T-cell (primary cell): Measurements from ENCODE around the gene ANAPC1. TPM values are rescaled to one million over a fixed set of nuclear protein-coding genes. Genes with fewer than 3 reads are reported as not detected.
"Not testable (repeated sequence)": the region's sequence is repeated elsewhere in the genome, so short reads cannot be mapped to it uniquely, and the experiment has no call there.

Experiments
- ATAC-seq, 4 experiments: fragments of 200-7000 bp in 3 of 4; fragments of 150-1000 bp in 1 of 4; cut with Tn5 transposase; replicated peaks in 1 of 4; 1 replicate in 3 of 4; 2 replicates in 1 of 4; pipeline ENCODE4 v1.10.0; 2021; ENCODE audit warnings: moderate library complexity in 3 of 4, mild to moderate bottlenecking in 2 of 4, moderate number of reproducible peaks in 1 of 4
- CTCF ChIA-PET, 2 donors: fragments of 300-600 bp; sonication (Branson Sonifier 250); formaldehyde crosslinking; loops; one replicate each; lab custom pipeline; 2022; ENCODE audit warnings: antibody characterized with exemption in 2 of 2; lab: Charles Lee
- POLR2A ChIA-PET, 2 donors: fragments of 300-600 bp; sonication (Branson Sonifier 250); formaldehyde crosslinking; loops; one replicate each; lab custom pipeline; 2022; ENCODE audit warnings: antibody characterized with exemption in 2 of 2; lab: Charles Lee
- DNase-seq, 35 experiments: peaks; one replicate each; pipeline versions ENCODE4 v3.0.0 to v3.0.0-alpha.2; 2013 to 2023
- H3K27ac ChIP-seq: one replicate; pipeline ENCODE4 v1.5.1; 2013; ENCODE audit warnings: low read length
- H3K27me3 ChIP-seq, 2 experiments: replicated peaks in 1 of 2; 1 replicate in 1 of 2; 2 replicates in 1 of 2; pipeline versions ENCODE4 v1.6.1 to v1.7.0; 2013; ENCODE audit warnings: low read length in 1 of 2, mixed read lengths in 1 of 2; ENCODE audit not compliant: control insufficient read depth in 2 of 2, insufficient read depth in 2 of 2; ENCODE audit errors: extremely low read depth in 1 of 2
- H3K36me3 ChIP-seq, 2 donors: 1 replicate in 1 of 2; 2 replicates in 1 of 2; pipeline versions ENCODE4 v1.6.1 to v1.7.0; 2013; ENCODE audit warnings: low read length in 1 of 2; ENCODE audit not compliant: control insufficient read depth in 2 of 2, insufficient read depth in 1 of 2; ENCODE audit errors: extremely low read depth in 1 of 2
- H3K4me1 ChIP-seq, 2 experiments: 1 replicate in 1 of 2; 2 replicates in 1 of 2; pipeline versions ENCODE4 v1.6.1 to v1.7.0; 2013; ENCODE audit warnings: low read length in 2 of 2, mixed read lengths in 1 of 2; ENCODE audit not compliant: insufficient read depth in 2 of 2, control insufficient read depth in 1 of 2; ENCODE audit errors: extremely low read depth in 1 of 2
- H3K4me3 ChIP-seq, 2 donors: 1 replicate in 1 of 2; 2 replicates in 1 of 2; pipeline versions ENCODE4 v1.5.1 to v1.7.0; 2013; ENCODE audit warnings: mild to moderate bottlenecking in 2 of 2, low read length in 1 of 2, moderate library complexity in 1 of 2; ENCODE audit not compliant: control insufficient read depth in 1 of 2; ENCODE audit errors: extremely low read depth in 1 of 2
- H3K9me3 ChIP-seq: 2 replicates; pipeline ENCODE4 v1.7.0; 2013
- H3K27ac Mint-ChIP-seq, 2 donors: one replicate each; pipeline ENCODE4 v1.8.0; 2020 to 2021; ENCODE audit warnings: mild to moderate bottlenecking in 2 of 2, mixed read lengths in 2 of 2
- H3K27me3 Mint-ChIP-seq, 2 donors: one replicate each; pipeline ENCODE4 v1.8.0; 2021 to 2022; ENCODE audit warnings: mixed read lengths in 2 of 2
- H3K36me3 Mint-ChIP-seq: one replicate; pipeline ENCODE4 v1.8.0; 2021; ENCODE audit warnings: mixed read lengths
- H3K4me1 Mint-ChIP-seq, 3 donors: one replicate each; pipeline ENCODE4 v1.8.0; 2020 to 2022; ENCODE audit warnings: mixed read lengths in 3 of 3, mild to moderate bottlenecking in 1 of 3
- H3K4me3 Mint-ChIP-seq, 3 donors: one replicate each; pipeline ENCODE4 v1.8.0; 2020 to 2022; ENCODE audit warnings: mild to moderate bottlenecking in 3 of 3, mixed read lengths in 3 of 3, moderate library complexity in 3 of 3
- H3K9me3 Mint-ChIP-seq, 3 donors: one replicate each; pipeline ENCODE4 v1.8.0; 2020 to 2022; ENCODE audit warnings: mixed read lengths in 3 of 3
- WGBS: methylation state at CpG from one replicate; pipeline ENCODE4 v1.1.5; 2013; ENCODE audit warnings: missing lambda C conversion rate; ENCODE audit not compliant: insufficient coverage; 5-methylcytosine and 5-hydroxymethylcytosine counted together
- total RNA-seq, 35 experiments: library from RNA in 6 of 35; stranded (reverse) in 6 of 35; fragments of 120-200 nt in 1 of 35; gene quantifications; one replicate each; pipeline versions ENCODE4 v1.2.1 to v1.2.4 and lab custom pipeline; 2013 to 2026

The ANAPC1 gene
- total RNA-seq, 5 donors from 2014 or later (not counting 1 experiment from before 2014, with no cell fraction given) = 51.3 to 69.9 (median 63.8) TPM

DNA sequence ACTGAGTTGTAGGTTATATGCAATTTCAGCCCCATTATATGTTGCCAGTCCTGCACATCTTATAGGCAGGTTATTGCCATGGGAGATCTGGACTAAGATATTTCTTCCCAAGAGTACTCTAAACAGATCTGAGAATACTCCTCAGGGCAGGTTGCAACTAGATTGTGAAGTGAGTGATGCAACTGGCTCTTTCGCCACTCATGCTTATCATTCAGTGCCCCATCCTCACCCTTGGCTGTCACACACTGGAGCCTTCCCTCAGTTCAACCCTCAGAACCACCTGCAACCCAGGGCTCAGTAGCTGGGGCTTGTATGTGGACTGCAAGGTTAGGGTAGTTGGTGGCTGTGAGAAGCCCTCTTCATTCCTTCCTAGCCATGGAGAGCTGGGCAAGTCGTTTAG is 28.6 kb upstream of the ANAPC1 start:
- no peaks in the 10 kb centered on the region for H3K4me1 Mint-ChIP-seq
- POLR2A ChIA-PET = no interaction called here
- WGBS = no CpG with 5 or more reads among the region's 2 CpGs

GRCh38 chr2:111911295-111911977 is 27.4 kb upstream of the ANAPC1 start:
- H3K4me1 ChIP-seq, H3K4me3 Mint-ChIP-seq, H3K36me3 ChIP-seq, H3K9me3 Mint-ChIP-seq, H3K9me3 ChIP-seq, H3K27me3 ChIP-seq, POLR2A ChIA-PET, ATAC-seq, DNase-seq, H3K4me1 Mint-ChIP-seq, H3K36me3 Mint-ChIP-seq, H3K27me3 Mint-ChIP-seq, CTCF ChIA-PET, H3K27ac Mint-ChIP-seq, H3K27ac ChIP-seq, H3K4me3 ChIP-seq: not testable (repeated sequence)
- 100% methylated on average over 1 of the region's 7 CpGs for WGBS

More for the DNA sequence above, 28.6 kb upstream of the ANAPC1 start:
- no peaks in the 10 kb centered on the region for H3K9me3 Mint-ChIP-seq
- H3K27me3 ChIP-seq = no peaks in the 10 kb centered on the region
- H3K9me3 ChIP-seq = no peaks in the 10 kb centered on the region
- no peaks in the 10 kb centered on the region for H3K36me3 ChIP-seq
- H3K4me3 ChIP-seq = no peak overlapping the region
- no peaks in the 10 kb centered on the region for H3K27me3 Mint-ChIP-seq
- no peak overlapping the region for H3K4me3 Mint-ChIP-seq
- no peak for DNase-seq
- no peak overlapping the region for H3K27ac ChIP-seq
- H3K36me3 Mint-ChIP-seq = no peaks in the 10 kb centered on the region
- no peaks in the 10 kb centered on the region for H3K4me1 ChIP-seq
- no peak for ATAC-seq
- no peak overlapping the region for H3K27ac Mint-ChIP-seq
- CTCF ChIA-PET = no interaction called here

DNA sequence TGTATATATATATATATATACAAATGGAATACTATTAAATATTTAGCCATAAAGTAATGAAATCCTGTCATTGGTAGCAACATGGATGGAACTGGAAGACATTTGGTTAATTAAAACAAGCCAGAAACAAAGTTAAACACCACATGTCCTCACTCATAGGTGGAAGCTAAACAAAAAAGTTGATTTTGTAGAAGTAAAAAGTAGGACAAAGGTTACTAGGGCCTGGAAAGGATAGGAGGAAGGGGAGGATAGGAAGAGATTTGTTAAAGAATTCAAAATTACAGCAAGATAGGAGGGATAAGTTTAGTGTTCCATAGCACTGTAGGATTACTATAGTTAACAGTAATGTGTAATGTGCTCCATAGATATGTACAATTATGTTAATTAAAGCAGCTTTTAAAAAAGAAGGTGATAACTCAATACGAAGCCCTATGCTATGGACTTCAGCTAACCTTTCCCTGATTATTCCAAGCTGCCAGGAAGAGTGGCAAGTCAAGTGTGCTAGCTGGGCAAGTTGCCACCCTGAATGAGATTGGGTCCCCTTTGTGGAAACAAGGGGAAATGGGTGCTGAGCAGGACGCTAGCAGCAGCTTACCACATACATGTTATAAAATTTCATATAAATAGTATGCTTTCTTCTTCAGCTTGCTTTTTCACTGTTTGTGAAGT is 26.8 kb upstream of the ANAPC1 start:
- no peak for ATAC-seq
- peaks cover 0 to 2% of the 10 kb centered on the region in 2 experiments for H3K4me1 ChIP-seq
- no CpG with 5 or more reads among the region's 2 CpGs for WGBS

DNA sequence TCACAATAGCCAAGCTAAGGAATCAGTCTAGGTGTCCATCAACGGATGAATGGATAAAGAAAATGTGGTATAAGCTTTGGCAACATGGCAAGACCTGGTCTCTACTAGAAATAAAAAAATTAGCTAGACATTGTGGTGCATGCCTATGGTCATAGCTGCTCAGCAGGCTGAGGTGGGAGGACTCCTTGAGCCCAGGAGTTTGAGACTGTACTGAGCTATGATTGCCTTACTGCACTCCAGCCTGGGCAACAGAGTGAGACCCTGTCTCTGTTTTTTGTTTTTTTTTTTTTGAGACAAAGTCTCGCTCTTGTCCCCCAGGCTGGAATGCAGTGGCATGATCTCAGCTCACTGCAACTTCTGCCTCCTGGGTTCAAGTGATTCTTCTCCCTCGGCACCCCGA is 26.0 kb upstream of the ANAPC1 start:
- WGBS = 94% methylated on average over 2 of the region's 4 CpGs
- H3K27ac ChIP-seq, H3K36me3 ChIP-seq, POLR2A ChIA-PET, H3K36me3 Mint-ChIP-seq, DNase-seq, H3K4me3 Mint-ChIP-seq, H3K27me3 Mint-ChIP-seq, H3K4me1 ChIP-seq, H3K27ac Mint-ChIP-seq, H3K9me3 ChIP-seq, H3K4me3 ChIP-seq, H3K9me3 Mint-ChIP-seq, H3K27me3 ChIP-seq, ATAC-seq: not testable (repeated sequence)
- H3K4me1 Mint-ChIP-seq = peaks cover 10 to 14% (median 11%) of the 10 kb centered on the region in 3 donors
- CTCF ChIA-PET = interaction anchor here in 1 of 2 donors (0.8 kb wide), 1 partner anchor 353 kb away, joined by 4 read pairs; no protein-coding TSS in a partner anchor

More for the DNA sequence above, 26.8 kb upstream of the ANAPC1 start:
- Mint-ChIP-seq H3K36me3 (no peaks in the 10 kb centered on the region), H3K4me1 (peaks cover 10 to 14% (median 11%) of the 10 kb centered on the region in 3 donors), H3K9me3 (no peaks in the 10 kb centered on the region), H3K27me3 (no peaks in the 10 kb centered on the region), H3K4me3 (no peak overlapping the region), H3K27ac (no peak overlapping the region)
- H3K27me3 ChIP-seq = no peaks in the 10 kb centered on the region
- H3K4me3 ChIP-seq = no peak overlapping the region
- DNase-seq = no peak
- ChIA-PET POLR2A (no interaction called here), CTCF (interaction anchor here (0.6 to 0.8 kb wide), 2 partner anchors 289 to 352 kb away, joined by 3 to 4 read pairs; no protein-coding TSS in a partner anchor)
- H3K27ac ChIP-seq = no peak overlapping the region
- H3K36me3 ChIP-seq = no peaks in the 10 kb centered on the region
- H3K9me3 ChIP-seq = no peaks in the 10 kb centered on the region

DNA sequence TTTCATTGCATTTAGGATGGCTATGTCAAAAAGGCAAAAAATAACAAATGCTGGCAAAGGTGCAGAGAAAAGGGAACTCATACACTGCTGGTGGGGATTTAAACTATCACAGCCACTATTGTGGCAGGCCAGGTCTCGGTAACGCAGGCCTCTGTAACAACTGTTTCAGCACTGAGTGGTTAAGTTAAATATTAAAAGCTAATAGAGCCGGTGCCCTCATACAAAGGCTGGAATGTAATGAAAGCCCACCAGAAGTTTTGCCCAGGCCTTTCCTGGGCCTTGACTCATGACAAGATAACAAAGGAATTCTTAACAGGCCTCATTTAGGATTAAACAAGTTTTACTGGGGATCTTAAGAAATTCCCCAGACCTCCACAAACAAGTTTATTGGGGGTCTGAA is 25.1 kb upstream of the ANAPC1 start:
- Histone ChIP-seq H3K9me3 (no peaks in the 10 kb centered on the region), H3K27ac (no peak overlapping the region), H3K27me3 (peaks cover 0 to 6% of the 10 kb centered on the region in 2 experiments), H3K36me3 (no peaks in the 10 kb centered on the region), H3K4me1 (peaks cover 0 to 2% of the 10 kb centered on the region in 2 experiments), H3K4me3 (no peak overlapping the region)
- ChIA-PET POLR2A (no interaction called here), CTCF (no interaction called here)
- H3K9me3 Mint-ChIP-seq = no peaks in the 10 kb centered on the region
- no peaks in the 10 kb centered on the region for H3K27me3 Mint-ChIP-seq
- DNase-seq = no peak
- H3K36me3 Mint-ChIP-seq = no peaks in the 10 kb centered on the region
- H3K27ac Mint-ChIP-seq = no peak overlapping the region
- no peak for ATAC-seq
- H3K4me1 Mint-ChIP-seq = peaks cover 10 to 14% (median 11%) of the 10 kb centered on the region in 3 donors
- no peak overlapping the region for H3K4me3 Mint-ChIP-seq
- 93% methylated on average over 3 of the region's 3 CpGs for WGBS

GRCh38 chr2:111908578-111908977 is 24.6 kb upstream of the ANAPC1 start:
- no peak overlapping the region for H3K27ac Mint-ChIP-seq
- Histone ChIP-seq H3K4me1 (peaks cover 0 to 2% of the 10 kb centered on the region in 2 experiments), H3K27me3 (peaks cover 0 to 6% of the 10 kb centered on the region in 2 experiments), H3K27ac (no peak overlapping the region), H3K9me3 (no peaks in the 10 kb centered on the region), H3K36me3 (no peaks in the 10 kb centered on the region), H3K4me3 (no peak overlapping the region)
- H3K4me3 Mint-ChIP-seq = no peak overlapping the region
- H3K36me3 Mint-ChIP-seq = no peaks in the 10 kb centered on the region
- no peak for ATAC-seq
- no CpG with 5 or more reads among the region's 1 CpG for WGBS
- ChIA-PET CTCF (no interaction called here), POLR2A (no interaction called here)
- H3K9me3 Mint-ChIP-seq = no peaks in the 10 kb centered on the region
- no peaks in the 10 kb centered on the region for H3K27me3 Mint-ChIP-seq
- peaks cover 10 to 14% (median 11%) of the 10 kb centered on the region in 3 donors for H3K4me1 Mint-ChIP-seq
- DNase-seq = no peak
